ENCODE data around the gene TMEM213. TPM values are rescaled to one million over a fixed set of nuclear protein-coding genes. Genes with fewer than 3 reads are reported as not detected.
A peak's percentile ranks its signal among the peaks of the same experiment; 100 is the strongest.

Gene TMEM213
- total and polyA plus RNA-seq, 10 of the 15 experiments (the other 5 are each of a cell fraction or from before 2014, with no cell fraction given) = not detected

- TF ChIP-seq KLF5 (IDR thresholded peaks at IDR 0.05; ENCODE audit: partially characterized antibody) = no peak
- no peak for TF ChIP-seq HDAC2 (IDR thresholded peaks at IDR 0.05)
- no peak for TF ChIP-seq STAT3 (IDR thresholded peaks at IDR 0.05; ENCODE audit: low read depth, low read length)
- TF ChIP-seq HDGF (IDR thresholded peaks at IDR 0.05) = no peak
- no peak for TF ChIP-seq SIX5 (IDR thresholded peaks at IDR 0.05; ENCODE audit: low read depth, low read length, severe bottlenecking)
- no peak for TF ChIP-seq CEBPZ (IDR thresholded peaks at IDR 0.05; ENCODE audit: low read depth, low read length)
- no peak for TF ChIP-seq BCLAF1 (IDR thresholded peaks at IDR 0.05)
- no peak for TF ChIP-seq DPF2 (IDR thresholded peaks at IDR 0.05)
- no peak for TF ChIP-seq ZBTB33 (IDR thresholded peaks at IDR 0.05)
- peak; percentile 25; the same call in 1 of the 2 replicates for TF ChIP-seq SMC3 (IDR thresholded peaks at IDR 0.05; ENCODE audit: borderline replicate concordance, low read length)
- no peak for TF ChIP-seq HCFC1 (IDR thresholded peaks at IDR 0.05; ENCODE audit: low read length)
- no peak for TF ChIP-seq SMAD1 (IDR thresholded peaks at IDR 0.05; ENCODE audit: low read depth, partially characterized antibody)
- TF ChIP-seq CBX5 (IDR thresholded peaks at IDR 0.05; ENCODE audit: low read depth) = no peak
- TF ChIP-seq YY1 (IDR thresholded peaks at IDR 0.05; ENCODE audit: low read depth, low read length) = no peak
- TF ChIP-seq ESRRA (IDR thresholded peaks at IDR 0.05; ENCODE audit: low read length) = no peak
These were observed 68.0 kb downstream of the TMEM213 start (continued) for GRCh38 chr7:138865843-138866242.
